ENCODE results near the gene CAMSAP1. TPM values are rescaled to one million over a fixed set of nuclear protein-coding genes. Genes with fewer than 3 reads are reported as not detected.

CAMSAP1 gene
- polyA plus RNA-seq, 3 donors = 0.71 to 9.0 (median 0.75) TPM

GRCh38 chr9:135883410-135884089 lies 23.8 kb downstream of the CAMSAP1 start:
- H3K4me3 Mint-ChIP-seq = no peak overlapping the region
- Histone ChIP-seq H3K4me1 (ENCODE audit: control insufficient read depth in 1 of 2, insufficient read depth in 2 of 2, low read length in 2 of 2) (peaks cover 27 to 39% of the 10 kb centered on the region in 2 donors), H3K9me3 (replicated peaks in 1 of 2; ENCODE audit: control insufficient read depth in 1 of 2, insufficient read depth in 1 of 2, low read length in 2 of 2) (no peaks in the 10 kb centered on the region), H3K27ac (ENCODE audit: low read depth in 1 of 2, low read length in 2 of 2) (no peak overlapping the region), H3K79me2 (ENCODE audit: insufficient read depth, low read length) (peaks cover 76% of the 10 kb centered on the region), H4K20me1 (ENCODE audit: insufficient read depth, low read length) (peaks cover 89% of the 10 kb centered on the region), H3K9ac (ENCODE audit: insufficient read depth, low read length, poor library complexity, severe bottlenecking) (no peak overlapping the region), H3K36me3 (replicated peaks in 1 of 2; ENCODE audit: control insufficient read depth in 1 of 2, insufficient read depth in 2 of 2, low read length in 2 of 2) (peaks cover 10 to 41% of the 10 kb centered on the region in 2 donors), H3K4me3 (replicated peaks in 1 of 3; ENCODE audit: low read depth in 2 of 3, low read length in 3 of 3) (no peak overlapping the region), H3K4me2 (replicated peaks; ENCODE audit: extremely low read depth, low read length, poor library complexity, severe bottlenecking) (no peak overlapping the region), H3K27me3 (ENCODE audit: control insufficient read depth in 2 of 2, insufficient read depth in 2 of 2, low read length in 2 of 2) (no peaks in the 10 kb centered on the region), H2AFZ (ENCODE audit: insufficient read depth, low read depth, low read length, poor library complexity, severe bottlenecking) (no peak overlapping the region)
- intact Hi-C loops (cut with micrococcal nuclease) = no loop called here
- DNase-seq = peak in 1 of 3 donors; percentile 67
- peak overlapping the region in 3 of 7 donors; percentile 21 to 55 (median 52) for H3K27ac Mint-ChIP-seq
- WGBS (ENCODE audit: insufficient coverage) = 91% methylated on average over 15 of the region's 15 CpGs
- no peaks in the 10 kb centered on the region for H3K27me3 Mint-ChIP-seq (ENCODE audit: low read depth in 3 of 3)
- peaks cover 24 to 36% of the 10 kb centered on the region in 2 donors for H3K36me3 Mint-ChIP-seq
- no peaks in the 10 kb centered on the region for H3K9me3 Mint-ChIP-seq
- H3K4me1 Mint-ChIP-seq = peaks cover 53% of the 10 kb centered on the region
- TF ChIP-seq CTCF (IDR thresholded peaks at IDR 0.05) = no peak

- no peak for TF ChIP-seq CTCF (IDR thresholded peaks at IDR 0.05)
- H2AFZ ChIP-seq (ENCODE audit: insufficient read depth, low read depth, low read length, poor library complexity, severe bottlenecking) = no peak overlapping the region
- intact Hi-C loops (cut with micrococcal nuclease) = no loop called here
- H3K27me3 ChIP-seq (ENCODE audit: control insufficient read depth in 2 of 2, insufficient read depth in 2 of 2, low read length in 2 of 2) = no peaks in the 10 kb centered on the region
- Mint-ChIP-seq H3K27me3 (ENCODE audit: low read depth in 3 of 3) (no peaks in the 10 kb centered on the region), H3K9me3 (no peaks in the 10 kb centered on the region), H3K36me3 (peaks cover 33 to 42% of the 10 kb centered on the region in 2 donors), H3K4me3 (no peak overlapping the region), H3K27ac (peak overlapping the region in 3 of 7 donors; percentile 18 to 76 (median 37)), H3K4me1 (peaks cover 38% of the 10 kb centered on the region)
- no peak for DNase-seq
- peaks cover 81% of the 10 kb centered on the region for H3K79me2 ChIP-seq (ENCODE audit: insufficient read depth, low read length)
- H3K9me3 ChIP-seq (replicated peaks in 1 of 2; ENCODE audit: control insufficient read depth in 1 of 2, insufficient read depth in 1 of 2, low read length in 2 of 2) = no peaks in the 10 kb centered on the region
- H3K9ac ChIP-seq (ENCODE audit: insufficient read depth, low read length, poor library complexity, severe bottlenecking) = no peak overlapping the region
- peaks cover 88% of the 10 kb centered on the region for H4K20me1 ChIP-seq (ENCODE audit: insufficient read depth, low read length)
- H3K4me3 ChIP-seq (replicated peaks in 1 of 3; ENCODE audit: low read depth in 2 of 3, low read length in 3 of 3) = no peak overlapping the region
- WGBS (ENCODE audit: insufficient coverage) = 95% methylated on average over 10 of the region's 12 CpGs
- peaks cover 12 to 24% of the 10 kb centered on the region in 2 donors for H3K4me1 ChIP-seq (ENCODE audit: control insufficient read depth in 1 of 2, insufficient read depth in 2 of 2, low read length in 2 of 2)
- no peak overlapping the region for H3K27ac ChIP-seq (ENCODE audit: low read depth in 1 of 2, low read length in 2 of 2)
- H3K36me3 ChIP-seq (replicated peaks in 1 of 2; ENCODE audit: control insufficient read depth in 1 of 2, insufficient read depth in 2 of 2, low read length in 2 of 2) = peaks cover 14 to 49% of the 10 kb centered on the region in 2 donors
- no peak overlapping the region for H3K4me2 ChIP-seq (replicated peaks; ENCODE audit: extremely low read depth, low read length, poor library complexity, severe bottlenecking)
Observed at GRCh38 chr9:135882011-135882410, 25.3 kb downstream of the CAMSAP1 start.

Measured in CD14-positive monocyte (primary cell).